Activated CD8-positive, alpha-beta memory T cell treated with anti-CD3 and anti-CD28 coated beads for 1 hour (primary cell): ENCODE results near the gene C5orf22.
"Not testable (repeated sequence)": the region's sequence is repeated elsewhere in the genome, so short reads cannot be mapped to it uniquely, and the experiment has no call there.

ENCODE experiments used
- DNase-seq, 2 donors: peaks; one replicate each; pipeline ENCODE4 v3.0.0-alpha.2; 2020; ENCODE audit warnings: low read depth in 1 of 2; ENCODE audit errors: extremely low read depth in 1 of 2

Gene C5orf22

DNA sequence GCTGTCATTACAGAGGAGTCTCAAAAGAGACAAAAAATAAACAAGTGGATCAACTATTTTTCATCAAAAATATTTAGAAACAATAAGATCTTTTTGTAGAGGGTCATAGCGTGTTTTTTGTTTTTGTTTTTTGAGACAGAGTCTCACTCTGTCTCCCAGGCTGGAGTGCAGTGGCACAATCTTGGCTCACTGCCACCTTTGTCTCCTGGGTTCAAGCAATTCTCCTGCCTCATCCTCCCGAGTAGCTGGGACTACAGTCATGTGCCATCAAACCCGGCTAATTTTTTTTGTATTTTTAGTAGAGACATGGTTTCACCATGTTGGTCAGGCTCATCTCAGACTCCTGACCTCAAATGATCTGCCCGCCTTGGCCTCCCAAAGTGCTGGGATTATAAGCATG is 70.2 kb downstream of the C5orf22 start:
- DNase-seq, result not testable (repeated sequence)

GRCh38 chr5:31604240-31604639 is 72.1 kb downstream of the C5orf22 start:
- no peak for DNase-seq

- no peak for DNase-seq
Measured at GRCh38 chr5:31604644-31605043, 72.5 kb downstream of the C5orf22 start.
